ENCODE data around the gene CDR2. TPM values are rescaled to one million over a fixed set of nuclear protein-coding genes. Genes with fewer than 3 reads are reported as not detected.

Gene CDR2
- polyA plus RNA-seq, 1 donor (not counting 4 experiments of a cell fraction or from before 2014, with no cell fraction given): 37.1 TPM

DNA sequence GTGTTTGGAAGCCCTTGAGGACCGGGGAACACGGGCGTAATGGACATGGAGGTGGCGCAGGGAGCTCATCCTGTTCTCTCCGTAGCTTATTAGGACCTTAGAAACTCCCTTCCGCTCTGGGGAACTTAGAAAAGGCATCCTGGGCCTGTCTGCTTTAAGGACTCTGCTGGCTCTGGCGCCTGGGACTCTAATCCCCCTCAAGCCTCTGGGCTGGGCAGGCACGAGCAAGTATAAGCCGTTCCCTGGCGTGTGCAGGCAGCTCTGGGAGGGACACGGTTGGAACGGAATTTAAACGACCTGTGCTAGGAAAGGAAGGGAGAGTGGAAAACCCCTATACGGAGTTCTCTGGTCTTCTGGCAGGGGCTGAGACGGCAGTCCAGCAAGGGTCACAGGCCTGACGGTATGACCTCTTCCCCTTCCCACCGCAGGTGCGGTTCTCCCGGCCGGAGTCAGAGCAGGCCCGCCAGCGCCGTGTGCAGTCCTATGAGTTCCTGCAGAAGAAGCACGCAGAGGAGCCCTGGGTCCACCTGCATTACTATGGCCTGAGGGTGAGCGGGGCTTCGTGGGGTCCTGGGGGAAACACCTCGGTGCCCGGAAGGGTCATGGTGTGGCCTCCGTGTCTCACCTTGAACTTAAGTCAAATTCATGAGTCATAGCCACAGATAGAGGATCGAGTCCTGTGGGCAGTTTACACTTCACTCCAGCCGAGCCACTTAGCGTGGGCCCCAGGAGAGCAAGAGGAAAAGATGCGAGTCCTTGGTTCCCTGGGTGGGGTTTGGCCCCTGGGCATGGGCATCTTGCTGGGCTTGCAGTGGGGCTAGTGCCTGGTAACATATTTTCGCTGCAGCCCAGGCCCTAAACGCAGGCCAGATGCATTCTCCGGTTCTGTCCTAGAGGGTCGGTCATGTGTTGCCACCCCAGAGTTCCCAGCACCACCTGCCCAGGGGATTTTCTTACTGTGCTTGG lies 59.5 kb downstream of the CDR2 start:
- Histone ChIP-seq H4K20me1 (ENCODE audit: control insufficient read depth, extremely low read depth, insufficient read depth, low read length) (no peaks in the 10 kb centered on the region), H3K4me3 (ENCODE audit: control insufficient read depth in 2 of 3, extremely low read depth in 1 of 3, insufficient read depth in 2 of 3, low read depth in 1 of 3, low read length in 3 of 3) (peak overlapping the region in 2 of 3 experiments; percentile 49 to 57), H3K79me2 (ENCODE audit: control insufficient read depth, insufficient read depth, low read length) (no peaks in the 10 kb centered on the region), H3K9ac (ENCODE audit: control insufficient read depth, extremely low read depth, insufficient read depth, low read length) (peak overlapping the region; percentile 64), H3K4me1 (ENCODE audit: control insufficient read depth, extremely low read depth, insufficient read depth, low read length) (peaks cover 27% of the 10 kb centered on the region), H3K9me1 (ENCODE audit: control insufficient read depth, extremely low read depth, insufficient read depth, low read length) (no peaks in the 10 kb centered on the region), H2AFZ (ENCODE audit: control insufficient read depth, low read length) (peak overlapping the region; percentile 68), H3K36me3 (ENCODE audit: control insufficient read depth in 2 of 2, extremely low read depth in 1 of 2, insufficient read depth in 2 of 2, low read length in 2 of 2) (peaks cover 31 to 49% of the 10 kb centered on the region in 2 experiments), H3K27ac (ENCODE audit: control insufficient read depth, insufficient read depth, low read length) (peak overlapping the region; percentile 74), H3K4me2 (ENCODE audit: control insufficient read depth, extremely low read depth, insufficient read depth, low read depth, low read length) (peak overlapping the region; percentile 85), H3K9me3 (ENCODE audit: control insufficient read depth, low read depth, low read length) (no peaks in the 10 kb centered on the region), H3K27me3 (ENCODE audit: control insufficient read depth, extremely low read depth, insufficient read depth, low read length) (no peaks in the 10 kb centered on the region)
- TF ChIP-seq, protein P1, sequence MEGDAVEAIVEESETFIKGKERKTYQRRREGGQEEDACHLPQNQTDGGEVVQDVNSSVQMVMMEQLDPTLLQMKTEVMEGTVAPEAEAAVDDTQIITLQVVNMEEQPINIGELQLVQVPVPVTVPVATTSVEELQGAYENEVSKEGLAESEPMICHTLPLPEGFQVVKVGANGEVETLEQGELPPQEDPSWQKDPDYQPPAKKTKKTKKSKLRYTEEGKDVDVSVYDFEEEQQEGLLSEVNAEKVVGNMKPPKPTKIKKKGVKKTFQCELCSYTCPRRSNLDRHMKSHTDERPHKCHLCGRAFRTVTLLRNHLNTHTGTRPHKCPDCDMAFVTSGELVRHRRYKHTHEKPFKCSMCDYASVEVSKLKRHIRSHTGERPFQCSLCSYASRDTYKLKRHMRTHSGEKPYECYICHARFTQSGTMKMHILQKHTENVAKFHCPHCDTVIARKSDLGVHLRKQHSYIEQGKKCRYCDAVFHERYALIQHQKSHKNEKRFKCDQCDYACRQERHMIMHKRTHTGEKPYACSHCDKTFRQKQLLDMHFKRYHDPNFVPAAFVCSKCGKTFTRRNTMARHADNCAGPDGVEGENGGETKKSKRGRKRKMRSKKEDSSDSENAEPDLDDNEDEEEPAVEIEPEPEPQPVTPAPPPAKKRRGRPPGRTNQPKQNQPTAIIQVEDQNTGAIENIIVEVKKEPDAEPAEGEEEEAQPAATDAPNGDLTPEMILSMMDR (optimal IDR thresholded peaks at IDR 0.05 in 1 of 3, IDR thresholded peaks at IDR 0.05 in 1 of 3, conservative IDR thresholded peaks at IDR 0.05 in 1 of 3; ENCODE audit: extremely low read depth in 1 of 3, insufficient read depth in 2 of 3, low read length in 3 of 3): no peak
- TF ChIP-seq EZH2 (IDR thresholded peaks at IDR 0.05; ENCODE audit: low read length): no peak
- DNase-seq (ENCODE audit: low read depth, low spot score) (peak; percentile 81), FAIRE-seq (peak; percentile 90)
- dilution Hi-C loops (cut with MboI; ENCODE audit: extremely low pct_ligation_motif_present, low sequenced_read_pairs): no loop called here

DNA sequence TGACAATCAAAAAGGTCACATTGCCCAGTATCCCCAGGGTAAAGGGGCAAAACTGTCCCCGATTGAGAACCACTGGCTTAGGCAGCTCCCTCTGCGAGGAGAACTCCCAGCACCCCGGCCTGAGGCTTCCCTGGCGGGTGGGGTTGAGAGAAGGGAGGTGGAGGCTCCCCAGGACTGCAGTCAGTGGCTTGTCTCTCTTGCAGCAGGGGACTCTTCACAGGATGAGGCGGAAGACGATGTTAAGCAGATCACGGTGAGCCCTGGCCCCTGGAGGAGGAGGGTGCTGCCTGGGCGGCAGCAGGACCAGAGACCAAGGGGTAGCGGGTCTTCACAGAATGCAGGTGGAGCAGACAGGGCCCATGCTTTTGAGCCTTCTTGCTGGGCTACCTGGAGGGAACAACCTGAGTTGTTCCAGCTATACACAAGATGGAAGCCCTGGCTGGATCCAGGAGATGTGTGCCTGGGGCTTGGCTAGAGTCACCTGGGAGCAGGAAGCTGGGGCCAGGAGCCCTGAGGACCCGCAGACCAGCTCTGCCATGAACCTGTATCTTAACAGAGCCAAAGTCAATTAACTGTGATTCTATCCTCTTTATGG lies 60.4 kb downstream of the CDR2 start:
- no peaks in the 10 kb centered on the region for H3K79me2 ChIP-seq (ENCODE audit: control insufficient read depth, insufficient read depth, low read length)
- peak overlapping the region; percentile 64 for H3K9ac ChIP-seq (ENCODE audit: control insufficient read depth, extremely low read depth, insufficient read depth, low read length)
- TF ChIP-seq EZH2 (IDR thresholded peaks at IDR 0.05; ENCODE audit: low read length): no peak
- TF ChIP-seq, protein P1 (optimal IDR thresholded peaks at IDR 0.05 in 1 of 3, IDR thresholded peaks at IDR 0.05 in 1 of 3, conservative IDR thresholded peaks at IDR 0.05 in 1 of 3; ENCODE audit: extremely low read depth in 1 of 3, insufficient read depth in 2 of 3, low read length in 3 of 3): no peak
- no peaks in the 10 kb centered on the region for H3K9me1 ChIP-seq (ENCODE audit: control insufficient read depth, extremely low read depth, insufficient read depth, low read length)
- H3K27me3 ChIP-seq (ENCODE audit: control insufficient read depth, extremely low read depth, insufficient read depth, low read length): no peaks in the 10 kb centered on the region
- dilution Hi-C loops (cut with MboI; ENCODE audit: extremely low pct_ligation_motif_present, low sequenced_read_pairs): no loop called here
- peak overlapping the region; percentile 74 for H3K27ac ChIP-seq (ENCODE audit: control insufficient read depth, insufficient read depth, low read length)
- peaks cover 35 to 52% of the 10 kb centered on the region in 2 experiments for H3K36me3 ChIP-seq (ENCODE audit: control insufficient read depth in 2 of 2, extremely low read depth in 1 of 2, insufficient read depth in 2 of 2, low read length in 2 of 2)
- FAIRE-seq (no peak), DNase-seq (ENCODE audit: low read depth, low spot score) (no peak)
- H3K4me1 ChIP-seq (ENCODE audit: control insufficient read depth, extremely low read depth, insufficient read depth, low read length): peaks cover 27% of the 10 kb centered on the region
- no peak overlapping the region for H2AFZ ChIP-seq (ENCODE audit: control insufficient read depth, low read length)
- no peaks in the 10 kb centered on the region for H3K9me3 ChIP-seq (ENCODE audit: control insufficient read depth, low read depth, low read length)
- no peak overlapping the region for H3K4me3 ChIP-seq (ENCODE audit: control insufficient read depth in 2 of 3, extremely low read depth in 1 of 3, insufficient read depth in 2 of 3, low read depth in 1 of 3, low read length in 3 of 3)
- no peaks in the 10 kb centered on the region for H4K20me1 ChIP-seq (ENCODE audit: control insufficient read depth, extremely low read depth, insufficient read depth, low read length)
- H3K4me2 ChIP-seq (ENCODE audit: control insufficient read depth, extremely low read depth, insufficient read depth, low read depth, low read length): peak overlapping the region; percentile 85

All from keratinocyte (primary cell).